ENCODE results near the gene GON7.
"Not testable (repeated sequence)": the region's sequence is repeated elsewhere in the genome, so short reads cannot be mapped to it uniquely, and the experiment has no call there.

The GON7 gene

GRCh38 chr14:93199031-93199430, 7.8 kb downstream of the GON7 start:
- no peak for DNase-seq (ENCODE audit: low spot score)

- DNase-seq (ENCODE audit: low spot score), result no peak
Observed at GRCh38 chr14:93195316-93195999, 11.4 kb downstream of the GON7 start.

GRCh38 chr14:93186956-93187355, 19.9 kb downstream of the GON7 start:
- no peak for DNase-seq (ENCODE audit: low spot score)

GRCh38 chr14:93186466-93186865, 20.4 kb downstream of the GON7 start:
- no peak for DNase-seq (ENCODE audit: low spot score)

- DNase-seq (ENCODE audit: low spot score), result no peak
Observed at GRCh38 chr14:93185349-93185720, 21.5 kb downstream of the GON7 start.

DNA sequence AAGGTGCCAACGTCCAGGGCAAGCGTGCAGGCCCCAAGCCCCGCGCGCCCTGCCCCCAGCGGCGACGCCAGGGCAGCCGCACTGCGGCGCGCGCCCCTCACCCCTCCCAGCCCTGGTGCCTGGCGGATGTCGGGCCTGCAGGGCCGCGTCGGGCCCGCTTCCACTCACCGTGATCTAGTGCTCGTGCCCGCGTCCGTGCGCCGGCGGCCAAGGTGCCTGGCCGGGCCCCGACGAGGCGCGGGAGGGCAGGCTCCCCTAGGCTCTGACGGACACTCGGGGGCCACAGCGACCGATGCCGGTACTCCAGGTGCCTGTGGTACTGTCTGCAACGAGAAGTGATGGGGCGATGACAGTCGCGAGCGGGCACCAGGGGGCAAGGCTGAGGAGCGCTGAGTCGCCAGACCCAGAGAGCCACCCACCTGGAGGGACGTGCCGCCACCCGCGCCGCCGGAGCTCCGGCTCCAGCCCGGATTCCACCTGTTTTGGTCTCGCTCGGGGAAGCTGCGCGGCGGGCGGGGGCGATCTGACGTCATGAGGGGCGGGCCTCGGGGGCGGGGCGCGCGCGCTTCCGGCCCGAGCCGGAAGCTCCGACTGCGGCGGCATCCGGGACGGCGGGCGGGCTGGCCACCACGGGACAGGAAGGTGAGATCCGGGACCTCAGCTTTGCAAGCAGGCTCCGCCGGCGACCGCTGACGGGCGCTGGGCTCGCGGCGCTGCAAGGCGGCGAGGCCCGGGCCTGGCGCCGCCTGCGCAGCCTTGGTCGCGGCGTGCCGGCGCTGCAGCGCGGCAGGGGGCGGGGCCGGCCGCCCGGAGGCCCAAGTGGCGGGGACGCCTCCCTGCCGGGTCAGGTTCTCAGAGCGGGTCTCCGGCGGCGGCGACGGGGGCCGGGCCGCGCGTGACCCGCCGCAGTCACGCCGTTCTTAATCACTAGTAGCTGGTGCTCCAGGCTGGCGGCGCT, 22.2 kb downstream of the GON7 start, which contains the start of the genes LYSET and MOAP1:
TSS of gene LYSET (plus strand) at position 927 of the 958 bp plus-strand sequence. CDS start 89 bp downstream, outside the sequence.
TSS of gene MOAP1 (minus strand) at position 507 of the 958 bp plus-strand sequence. CDS start 655 bp downstream, outside the sequence.
- DNase-seq (ENCODE audit: low spot score), result peak; percentile 86

GRCh38 chr14:93183596-93184317, 23.1 kb downstream of the GON7 start:
- peak; percentile 18 for DNase-seq (ENCODE audit: low spot score)

DNA sequence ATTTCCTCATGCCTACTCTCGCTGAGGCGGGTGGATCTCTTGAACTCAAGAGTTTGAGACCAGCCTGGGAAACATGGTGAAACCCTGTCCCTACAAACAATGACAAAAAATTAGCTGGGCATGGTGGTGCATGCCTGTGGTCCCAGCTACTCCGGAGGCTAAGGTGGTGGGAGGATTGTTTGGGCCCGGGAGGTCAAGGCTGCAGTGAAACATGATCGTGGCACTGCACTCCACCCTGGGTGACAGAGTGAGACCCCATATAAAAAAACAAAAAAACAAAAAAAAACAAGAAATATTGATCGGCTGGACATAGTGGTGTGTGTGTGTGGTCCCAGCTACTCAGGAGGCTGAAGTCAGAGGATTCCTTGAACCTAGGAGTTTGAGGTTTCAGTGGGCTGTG, 31.4 kb downstream of the GON7 start:
- no peak for DNase-seq (ENCODE audit: low spot score)

GRCh38 chr14:93174731-93175130, 32.1 kb downstream of the GON7 start:
- not testable (repeated sequence) for DNase-seq (ENCODE audit: low spot score)

- DNase-seq (ENCODE audit: low spot score), result no peak
Observed at GRCh38 chr14:93173943-93174395, 32.9 kb downstream of the GON7 start.

DNA sequence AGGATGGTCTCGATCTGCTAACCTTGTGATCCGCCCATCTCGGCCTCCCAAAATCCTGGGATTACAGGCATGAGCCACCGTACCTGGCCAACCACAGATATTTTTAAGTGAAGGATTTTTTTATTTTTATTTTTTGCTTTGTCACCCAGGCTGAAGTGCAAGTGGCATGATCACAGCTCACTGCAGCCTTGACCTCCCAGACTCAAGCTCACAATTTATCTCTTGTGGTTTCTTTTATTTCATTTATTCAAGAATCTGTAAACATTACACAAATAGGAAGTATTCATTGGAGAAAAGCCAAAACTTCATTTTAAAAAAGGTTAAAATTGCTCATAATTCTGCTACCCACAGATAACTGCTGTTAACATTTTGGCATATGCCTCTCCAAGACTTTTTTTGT, 35.5 kb downstream of the GON7 start:
- DNase-seq (ENCODE audit: low spot score), result no peak

DNA sequence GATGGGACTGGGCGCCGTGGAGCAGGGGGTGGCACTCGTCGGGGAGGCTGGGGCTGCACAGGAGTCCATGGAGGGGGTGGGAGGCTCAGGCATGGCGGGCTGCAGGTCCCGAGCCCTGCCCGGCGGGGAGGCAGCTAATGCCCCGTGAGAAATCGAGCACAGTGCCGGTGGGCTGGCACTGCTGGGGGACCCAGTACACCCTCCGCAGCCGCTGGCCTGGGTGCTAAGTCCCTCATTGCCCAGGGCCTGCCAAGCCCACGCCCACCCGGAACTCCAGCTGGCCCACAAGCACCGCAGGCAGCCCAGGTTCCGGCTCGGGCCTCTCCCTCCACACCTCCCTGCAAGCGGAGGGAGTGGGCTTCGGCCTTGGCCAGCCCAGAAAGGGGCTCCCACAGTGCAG, 36.7 kb downstream of the GON7 start:
- not testable (repeated sequence) for DNase-seq (ENCODE audit: low spot score)

DNA sequence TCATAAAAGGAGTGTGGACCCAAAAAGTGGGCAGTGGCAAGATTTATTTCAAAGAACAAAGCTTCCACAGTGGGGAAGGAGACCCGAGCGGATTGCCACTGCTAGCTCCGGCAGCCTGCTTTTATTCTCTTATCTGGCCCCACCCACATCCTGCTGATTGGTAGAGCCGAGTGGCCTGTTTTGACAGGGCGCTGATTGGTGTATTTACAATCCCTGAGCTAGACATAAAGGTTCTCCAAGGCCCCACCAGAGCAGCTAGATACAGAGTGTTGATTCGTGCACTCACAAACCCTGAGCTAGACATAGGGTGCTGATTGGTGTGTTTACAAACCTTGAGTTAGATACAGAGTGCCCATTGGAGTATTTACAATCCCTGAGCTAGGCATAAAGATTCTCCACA, 37.2 kb downstream of the GON7 start:
- not testable (repeated sequence) for DNase-seq (ENCODE audit: low spot score)

- DNase-seq (ENCODE audit: low spot score), result not testable (repeated sequence)
Observed at GRCh38 chr14:93168610-93169009, 38.3 kb downstream of the GON7 start.

- DNase-seq (ENCODE audit: low spot score), result not testable (repeated sequence)
Observed at GRCh38 chr14:93165271-93166265, 41.3 kb downstream of the GON7 start.

GRCh38 chr14:93163564-93163963, 43.3 kb downstream of the GON7 start:
- DNase-seq (ENCODE audit: low spot score), result no peak

DNA sequence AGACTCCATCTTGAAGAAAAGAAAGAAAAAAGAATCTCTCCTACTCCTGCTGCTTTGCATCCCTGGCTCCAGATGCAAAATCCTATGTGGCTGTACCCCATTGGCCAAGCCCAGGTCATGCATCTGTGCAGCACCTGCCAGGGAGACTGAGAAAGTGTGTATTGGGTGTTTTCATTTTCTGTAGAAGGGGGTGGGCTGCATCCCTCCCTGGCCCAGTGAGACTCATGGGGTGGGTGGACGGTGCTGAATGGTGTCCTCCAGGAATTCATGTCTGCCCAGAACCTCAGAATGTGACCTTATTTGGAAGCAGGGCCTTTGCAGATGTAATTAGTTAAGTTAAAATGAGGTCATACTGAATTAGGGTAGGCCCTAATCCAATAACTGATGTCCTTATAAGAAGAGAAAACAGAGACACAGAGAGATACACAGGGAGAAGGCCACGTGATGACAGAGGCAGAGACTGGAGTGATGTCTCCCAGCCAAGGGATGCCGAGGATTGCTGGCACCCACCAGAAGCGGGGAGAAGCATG, 45.4 kb downstream of the GON7 start:
- DNase-seq (ENCODE audit: low spot score), result no peak

DNA sequence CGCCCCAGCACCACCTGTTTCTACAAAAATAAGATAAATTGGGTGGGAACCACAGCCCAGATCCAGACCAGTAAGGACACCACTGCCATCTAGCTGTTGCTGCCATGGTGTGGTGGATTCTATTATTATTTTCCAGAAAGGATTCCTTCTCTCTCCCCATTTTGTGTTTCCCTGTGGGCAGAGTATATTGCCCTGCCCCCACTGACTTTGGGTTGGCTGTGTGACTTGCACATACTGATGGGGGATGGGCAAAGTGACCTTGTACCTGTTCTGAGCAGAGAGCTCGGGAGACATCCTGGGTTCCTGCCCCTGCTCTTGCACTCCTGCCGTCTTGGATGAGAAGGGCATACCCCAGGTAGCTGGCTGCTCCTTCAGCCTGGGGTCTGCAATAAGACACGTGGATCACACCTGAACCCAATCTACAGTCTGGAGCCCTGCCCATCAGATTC, 46.5 kb downstream of the GON7 start:
- peak; percentile 38 for DNase-seq (ENCODE audit: low spot score)

- not testable (repeated sequence) for DNase-seq (ENCODE audit: low spot score)
Observed at GRCh38 chr14:93159625-93160352, 47.1 kb downstream of the GON7 start.

- not testable (repeated sequence) for DNase-seq (ENCODE audit: low spot score)
Observed at GRCh38 chr14:93158349-93158748, 48.5 kb downstream of the GON7 start.

All from hepatic stellate cell (primary cell).